ENCODE measurements around the gene PPFIA3. TPM values are rescaled to one million over a fixed set of nuclear protein-coding genes. Genes with fewer than 3 reads are reported as not detected.
A peak's percentile ranks its signal among the peaks of the same experiment; 100 is the strongest.
"Not testable (repeated sequence)": the region's sequence is repeated elsewhere in the genome, so short reads cannot be mapped to it uniquely, and the experiment has no call there.

The PPFIA3 gene
- total RNA-seq, 1 experiment from 2014 or later, result 56.3 TPM

- intact Hi-C loops (cut with micrococcal nuclease), result no loop called here
- BruUV-seq (replicated peaks), result no TSS peak
- no peak overlapping the region for H3K27ac ChIP-seq (ENCODE audit: low read length)
- H3K36me3 ChIP-seq (ENCODE audit: low read depth, low read length), result no peaks in the 10 kb centered on the region; the same call in 1 of the 2 replicates
- H3K9me2 ChIP-seq (replicated peaks; ENCODE audit: low read length), result no peaks in the 10 kb centered on the region
- no peak overlapping the region for H3K4me3 ChIP-seq (ENCODE audit: low read length)
- H2AFZ ChIP-seq (ENCODE audit: low read length), result peak overlapping the region; percentile 23; the same call in 1 of the 2 replicates
- H3K79me2 ChIP-seq (ENCODE audit: low read length), result peaks cover 6% of the 10 kb centered on the region
- ATAC-seq (no peak), DNase-seq (peak; percentile 74)
- ChIA-PET POLR2A (ENCODE audit: unreplicated experiment) (no interaction called here), CTCF (interaction anchor here (0.6 kb wide), 1 partner anchor 19 kb away, joined by 4 read pairs; no protein-coding TSS in a partner anchor)
- TF ChIP-seq EZH2phosphoT487 (IDR thresholded peaks at IDR 0.05; ENCODE audit: borderline replicate concordance, low read length), result no peak
- TF ChIP-seq, protein P1, sequence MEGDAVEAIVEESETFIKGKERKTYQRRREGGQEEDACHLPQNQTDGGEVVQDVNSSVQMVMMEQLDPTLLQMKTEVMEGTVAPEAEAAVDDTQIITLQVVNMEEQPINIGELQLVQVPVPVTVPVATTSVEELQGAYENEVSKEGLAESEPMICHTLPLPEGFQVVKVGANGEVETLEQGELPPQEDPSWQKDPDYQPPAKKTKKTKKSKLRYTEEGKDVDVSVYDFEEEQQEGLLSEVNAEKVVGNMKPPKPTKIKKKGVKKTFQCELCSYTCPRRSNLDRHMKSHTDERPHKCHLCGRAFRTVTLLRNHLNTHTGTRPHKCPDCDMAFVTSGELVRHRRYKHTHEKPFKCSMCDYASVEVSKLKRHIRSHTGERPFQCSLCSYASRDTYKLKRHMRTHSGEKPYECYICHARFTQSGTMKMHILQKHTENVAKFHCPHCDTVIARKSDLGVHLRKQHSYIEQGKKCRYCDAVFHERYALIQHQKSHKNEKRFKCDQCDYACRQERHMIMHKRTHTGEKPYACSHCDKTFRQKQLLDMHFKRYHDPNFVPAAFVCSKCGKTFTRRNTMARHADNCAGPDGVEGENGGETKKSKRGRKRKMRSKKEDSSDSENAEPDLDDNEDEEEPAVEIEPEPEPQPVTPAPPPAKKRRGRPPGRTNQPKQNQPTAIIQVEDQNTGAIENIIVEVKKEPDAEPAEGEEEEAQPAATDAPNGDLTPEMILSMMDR (conservative IDR thresholded peaks at IDR 0.05; ENCODE audit: low read depth, low read length), result peak; percentile 97
- TF ChIP-seq EZH2 (IDR thresholded peaks at IDR 0.05; ENCODE audit: low read length, unreplicated experiment), result no peak
- no peaks in the 10 kb centered on the region for H3F3A ChIP-seq (ENCODE audit: low read length, unreplicated experiment)
- H3K9ac ChIP-seq (ENCODE audit: low read length), result no peak overlapping the region
- no peaks in the 10 kb centered on the region for H4K20me1 ChIP-seq (ENCODE audit: low read length)
- H3K9me3 ChIP-seq (ENCODE audit: low read length), result no peaks in the 10 kb centered on the region
- peaks cover 18% of the 10 kb centered on the region for H3K4me1 ChIP-seq (ENCODE audit: insufficient read depth, low read length)
- peak overlapping the region; percentile 24; the same call in 1 of the 2 replicates for H3K4me2 ChIP-seq (ENCODE audit: low read length)
- no peaks in the 10 kb centered on the region for H3K27me3 ChIP-seq (ENCODE audit: low read length)
Measured at GRCh38 chr19:49145573-49146407, 26.4 kb downstream of the PPFIA3 start.

DNA sequence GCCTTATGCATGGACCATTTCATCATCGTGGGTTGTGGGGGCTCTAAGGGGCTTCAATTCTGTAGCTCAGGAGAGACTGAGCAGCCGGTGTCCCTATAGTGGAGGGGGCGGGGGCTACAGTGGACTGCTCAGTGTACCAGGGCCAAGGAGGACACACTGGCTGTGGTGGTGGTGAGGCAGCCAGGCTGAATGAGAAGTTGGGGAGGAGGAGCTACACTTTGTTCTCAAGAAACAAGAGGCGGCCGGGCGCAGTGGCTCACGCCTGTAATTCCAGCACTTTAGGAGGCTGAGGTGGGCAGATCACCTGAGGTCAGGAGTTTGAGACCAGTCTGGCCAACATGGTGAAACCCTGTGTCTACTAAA is 27.0 kb downstream of the PPFIA3 start:
- H3K36me3 ChIP-seq (ENCODE audit: low read depth, low read length); CTCF ChIA-PET; H3K9me3 ChIP-seq (ENCODE audit: low read length); H2AFZ ChIP-seq (ENCODE audit: low read length); H4K20me1 ChIP-seq (ENCODE audit: low read length); BruUV-seq (replicated peaks); H3K4me2 ChIP-seq (ENCODE audit: low read length); ATAC-seq; DNase-seq; intact Hi-C loops (cut with micrococcal nuclease); H3K27ac ChIP-seq (ENCODE audit: low read length); POLR2A ChIA-PET (ENCODE audit: unreplicated experiment); H3K79me2 ChIP-seq (ENCODE audit: low read length); H3K9me2 ChIP-seq (replicated peaks; ENCODE audit: low read length); H3F3A ChIP-seq (ENCODE audit: low read length, unreplicated experiment); H3K9ac ChIP-seq (ENCODE audit: low read length); H3K27me3 ChIP-seq (ENCODE audit: low read length); H3K4me3 ChIP-seq (ENCODE audit: low read length): not testable (repeated sequence)
- H3K4me1 ChIP-seq (ENCODE audit: insufficient read depth, low read length), result peaks cover 24% of the 10 kb centered on the region

- POLR2A ChIA-PET (ENCODE audit: unreplicated experiment), result no interaction called here
- CTCF ChIA-PET, result interaction anchor here (0.5 to 1.5 kb wide), 2 partner anchors 51 to 53 kb away, joined by 3 to 11 read pairs; no protein-coding TSS in a partner anchor
- BruUV-seq (replicated peaks), result no TSS peak
- TF ChIP-seq, protein P1 (conservative IDR thresholded peaks at IDR 0.05; ENCODE audit: low read depth, low read length), result no peak
- TF ChIP-seq EZH2phosphoT487 (IDR thresholded peaks at IDR 0.05; ENCODE audit: borderline replicate concordance, low read length) (no peak), EZH2 (IDR thresholded peaks at IDR 0.05; ENCODE audit: low read length, unreplicated experiment) (no peak)
- peak overlapping the region; percentile 71; the same call in 1 of the 2 replicates for H3K4me3 ChIP-seq (ENCODE audit: low read length)
- no peak for DNase-seq
- no peaks in the 10 kb centered on the region for H3K36me3 ChIP-seq (ENCODE audit: low read depth, low read length)
- no peak overlapping the region for H3K27ac ChIP-seq (ENCODE audit: low read length)
- H4K20me1 ChIP-seq (ENCODE audit: low read length), result no peaks in the 10 kb centered on the region
- H3K9me2 ChIP-seq (replicated peaks; ENCODE audit: low read length), result no peaks in the 10 kb centered on the region
- H3K9ac ChIP-seq (ENCODE audit: low read length), result no peak overlapping the region
- H3K4me2 ChIP-seq (ENCODE audit: low read length), result peak overlapping the region; percentile 91
- H3F3A ChIP-seq (ENCODE audit: low read length, unreplicated experiment), result no peaks in the 10 kb centered on the region
- H3K4me1 ChIP-seq (ENCODE audit: insufficient read depth, low read length), result peaks cover 25% of the 10 kb centered on the region
- H3K9me3 ChIP-seq (ENCODE audit: low read length), result no peaks in the 10 kb centered on the region
- H3K27me3 ChIP-seq (ENCODE audit: low read length), result no peaks in the 10 kb centered on the region
- no peaks in the 10 kb centered on the region for H3K79me2 ChIP-seq (ENCODE audit: low read length)
- no peak overlapping the region for H2AFZ ChIP-seq (ENCODE audit: low read length)
- intact Hi-C loops (cut with micrococcal nuclease), result no loop called here
- no peak for ATAC-seq
Measured at GRCh38 chr19:49148044-49148682, 28.8 kb downstream of the PPFIA3 start.

Measured in PC-3 (cell line).